ENCODE data around the gene NUP133.

- no peak for TF ChIP-seq CTCF (IDR thresholded peaks at IDR 0.05)
- TF ChIP-seq POLR2A (IDR thresholded peaks at IDR 0.05): no peak
These were observed 67.1 kb downstream of the NUP133 start for GRCh38 chr1:229440851-229441537.
